Mesodermal cell (in vitro differentiated cells): Measurements from ENCODE around the gene BRCA1.
A peak's percentile ranks its signal among the peaks of the same experiment; 100 is the strongest.

Experiments
- H3K27ac ChIP-seq: 2 replicates; pipeline ENCODE4 v1.7.0; 2013; ENCODE audit warnings: mild to moderate bottlenecking, low read depth, low read length, moderate library complexity; ENCODE audit not compliant: severe bottlenecking
- H3K36me3 ChIP-seq: 2 replicates; pipeline ENCODE4 v1.7.1; 2013; ENCODE audit warnings: mild to moderate bottlenecking, low read length, moderate library complexity; ENCODE audit not compliant: control insufficient read depth, insufficient read depth
- H3K4me1 ChIP-seq: one replicate; pipeline ENCODE4 v1.7.1; 2013; ENCODE audit warnings: mild to moderate bottlenecking, low read length; ENCODE audit not compliant: insufficient read depth, control insufficient read depth, poor library complexity, severe bottlenecking
- H3K4me3 ChIP-seq: 2 replicates; pipeline ENCODE4 v1.7.0; 2013; ENCODE audit warnings: low read length, control low read depth, mild to moderate bottlenecking; ENCODE audit not compliant: insufficient read depth, poor library complexity, severe bottlenecking; ENCODE audit errors: extremely low read depth
- H3K9me3 ChIP-seq: 2 replicates; pipeline ENCODE4 v1.7.1; 2013; ENCODE audit warnings: mild to moderate bottlenecking, low read length, moderate library complexity; ENCODE audit not compliant: control insufficient read depth
- WGBS, 2 experiments: methylation state at CpG; one replicate each; pipeline ENCODE4 v1.1.5; 2013; ENCODE audit warnings: missing lambda C conversion rate in 2 of 2; ENCODE audit not compliant: insufficient coverage in 2 of 2; 5-methylcytosine and 5-hydroxymethylcytosine counted together

The BRCA1 gene

DNA sequence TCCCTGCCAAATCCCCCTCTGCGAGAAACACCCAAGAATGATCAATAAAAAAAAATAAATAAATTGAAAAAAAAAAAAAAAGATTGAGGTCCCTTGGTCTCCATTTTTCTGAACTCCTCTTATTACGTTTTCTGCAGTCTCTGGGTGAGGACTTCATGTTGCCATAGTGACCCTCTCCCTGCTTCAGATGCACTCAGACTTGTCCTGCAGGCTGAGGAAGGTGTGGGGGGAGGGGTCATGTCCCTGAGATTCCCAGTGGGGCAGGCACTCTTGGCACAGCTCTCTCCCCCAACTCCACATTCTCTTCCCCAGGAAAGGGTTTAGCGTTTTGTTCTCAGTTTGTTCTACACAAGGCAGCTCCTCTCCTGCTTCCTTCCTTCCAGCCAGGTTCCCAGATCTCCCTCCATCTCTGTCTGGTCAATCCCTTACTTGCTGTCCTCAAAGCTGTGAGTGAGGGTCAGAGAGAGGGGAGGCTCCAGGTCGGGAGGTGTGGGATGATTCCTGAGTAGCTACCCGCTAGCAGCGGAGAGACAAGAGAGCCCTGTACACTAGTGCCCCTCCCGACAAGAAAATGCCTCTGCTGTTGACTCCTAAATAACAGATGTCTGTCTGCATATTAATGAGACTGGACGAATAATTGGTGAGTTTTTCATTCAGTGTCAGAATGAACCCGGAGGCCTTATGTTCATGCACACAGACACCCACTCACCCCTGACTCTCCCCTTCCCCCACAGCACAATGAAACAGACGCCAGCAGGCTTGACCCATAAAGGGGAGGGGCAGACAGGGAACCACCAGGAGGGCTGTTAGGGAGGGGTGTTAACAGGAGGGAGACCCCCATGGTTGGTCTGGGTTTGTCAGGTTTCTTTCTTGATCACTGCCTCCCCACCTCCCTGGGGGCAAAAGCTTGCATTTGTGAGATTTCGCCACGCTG lies 90.9 kb downstream of the BRCA1 start:
- H3K36me3 ChIP-seq = no peaks in the 10 kb centered on the region
- WGBS, 2 experiments = 18 to 26% methylated on average over 4 to 5 of the region's 12 CpGs
- no peak overlapping the region for H3K4me3 ChIP-seq
- H3K27ac ChIP-seq = peak overlapping the region; percentile 82
- peaks cover 10% of the 10 kb centered on the region for H3K4me1 ChIP-seq
- H3K9me3 ChIP-seq = no peaks in the 10 kb centered on the region

- H3K27ac ChIP-seq = no peak overlapping the region
- H3K9me3 ChIP-seq = no peaks in the 10 kb centered on the region
- H3K36me3 ChIP-seq = no peaks in the 10 kb centered on the region
- peaks cover 10% of the 10 kb centered on the region for H3K4me1 ChIP-seq
- WGBS, 2 experiments = no CpG with 5 or more reads among the region's 3 CpGs
- H3K4me3 ChIP-seq = no peak overlapping the region
Observed at GRCh38 chr17:43031666-43032065, 93.5 kb downstream of the BRCA1 start.

- H3K36me3 ChIP-seq = no peaks in the 10 kb centered on the region
- H3K27ac ChIP-seq = no peak overlapping the region
- WGBS, 2 experiments = 92 to 93% methylated on average over 6 of the region's 6 CpGs
- peaks cover 10% of the 10 kb centered on the region for H3K4me1 ChIP-seq
- no peaks in the 10 kb centered on the region for H3K9me3 ChIP-seq
- H3K4me3 ChIP-seq = no peak overlapping the region
Observed at GRCh38 chr17:43030137-43030767, 94.9 kb downstream of the BRCA1 start.

- no peaks in the 10 kb centered on the region for H3K36me3 ChIP-seq
- no peak overlapping the region for H3K27ac ChIP-seq
- 88 to 93% methylated on average over 15 of the region's 17 CpGs for WGBS, 2 experiments
- H3K4me3 ChIP-seq = no peak overlapping the region
- no peaks in the 10 kb centered on the region for H3K9me3 ChIP-seq
- no peaks in the 10 kb centered on the region for H3K4me1 ChIP-seq
Observed at GRCh38 chr17:43028221-43028861, 96.8 kb downstream of the BRCA1 start.

GRCh38 chr17:43027091-43028032 lies 97.8 kb downstream of the BRCA1 start:
- no peaks in the 10 kb centered on the region for H3K9me3 ChIP-seq
- no peaks in the 10 kb centered on the region for H3K36me3 ChIP-seq
- H3K4me3 ChIP-seq = no peak overlapping the region
- WGBS, 2 experiments = 89% methylated on average over 3 of the region's 9 CpGs; no CpG with 5 or more reads in 1 of the 2 experiments
- no peaks in the 10 kb centered on the region for H3K4me1 ChIP-seq
- no peak overlapping the region for H3K27ac ChIP-seq

DNA sequence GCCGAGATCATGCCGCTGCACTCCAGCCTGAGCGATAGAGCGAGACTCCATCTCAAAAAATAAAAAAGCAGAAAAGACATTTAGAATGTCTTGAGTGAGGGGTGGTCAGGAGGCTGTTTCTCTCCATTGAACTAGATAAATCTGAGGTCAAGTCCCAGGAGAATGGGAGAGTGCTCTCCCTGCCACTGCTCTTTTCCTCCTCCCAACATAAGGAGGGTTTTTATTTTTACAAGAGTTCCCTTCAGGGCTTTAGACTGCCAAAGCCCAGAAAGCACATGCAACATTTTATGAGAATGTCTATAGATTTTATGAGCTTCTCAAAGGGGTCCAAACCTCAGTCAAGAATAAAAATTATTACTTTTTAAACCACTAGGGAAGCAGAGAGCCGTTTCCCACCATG lies 98.6 kb downstream of the BRCA1 start:
- Histone ChIP-seq H3K27ac (no peak overlapping the region), H3K4me3 (no peak overlapping the region), H3K9me3 (no peaks in the 10 kb centered on the region), H3K36me3 (no peaks in the 10 kb centered on the region), H3K4me1 (no peaks in the 10 kb centered on the region)
- WGBS, 2 experiments = 93% methylated on average over 3 of the region's 5 CpGs; no CpG with 5 or more reads in 1 of the 2 experiments

DNA sequence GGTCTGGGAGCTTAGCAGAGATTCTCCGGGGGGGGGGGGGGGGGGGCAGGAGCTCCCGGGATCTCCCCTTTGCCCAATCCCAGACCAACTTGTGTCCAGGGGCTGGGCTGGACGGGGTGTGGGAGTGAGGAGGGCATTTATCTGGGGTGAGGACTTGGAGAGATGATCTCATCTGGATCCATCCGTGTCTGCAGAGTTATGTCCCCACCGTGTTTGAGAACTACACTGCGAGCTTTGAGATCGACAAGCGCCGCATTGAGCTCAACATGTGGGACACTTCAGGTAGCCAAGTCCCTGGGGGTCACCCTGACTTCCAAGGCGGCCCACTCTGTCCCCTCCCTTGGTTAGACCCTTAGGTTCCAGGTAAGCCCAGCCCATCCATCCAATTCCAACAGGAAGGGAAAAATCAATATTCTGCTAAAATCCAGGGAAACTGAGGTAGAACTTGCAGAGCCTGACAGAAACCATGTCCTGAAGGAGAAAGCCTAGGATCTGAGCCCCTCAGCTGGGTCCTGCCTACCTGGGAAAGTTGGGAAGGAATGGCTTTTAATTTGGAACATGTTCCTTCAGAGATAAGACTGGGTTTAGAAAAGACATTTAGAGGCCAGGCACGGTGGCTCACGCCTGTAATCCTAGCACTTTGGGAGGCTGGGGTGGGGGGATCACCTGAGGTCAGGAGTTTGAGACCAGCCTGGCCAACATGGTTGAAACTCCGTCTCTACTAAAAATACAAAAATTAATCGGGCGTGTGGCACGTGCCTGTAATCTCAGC lies 99.2 kb downstream of the BRCA1 start:
- Histone ChIP-seq H3K4me1 (no peaks in the 10 kb centered on the region), H3K9me3 (no peaks in the 10 kb centered on the region), H3K4me3 (peak overlapping the region; percentile 63), H3K36me3 (no peaks in the 10 kb centered on the region), H3K27ac (no peak overlapping the region)
- whole genome bisulfite sequencing, 2 experiments = 82 to 85% methylated on average over 11 to 13 of the region's 16 CpGs

GRCh38 chr17:43025290-43025657 lies 99.9 kb downstream of the BRCA1 start:
- no peaks in the 10 kb centered on the region for H3K9me3 ChIP-seq
- peaks cover 2% of the 10 kb centered on the region for H3K4me1 ChIP-seq
- H3K36me3 ChIP-seq = peaks cover 5% of the 10 kb centered on the region
- H3K27ac ChIP-seq = no peak overlapping the region
- 2 to 4% methylated on average over 19 to 27 of the region's 27 CpGs for WGBS, 2 experiments
- peak overlapping the region; percentile 63 for H3K4me3 ChIP-seq

- Histone ChIP-seq H3K9me3 (no peaks in the 10 kb centered on the region), H3K27ac (peak within 1 kb of the TSS; percentile 91), H3K36me3 (peaks cover 5% of the 10 kb centered on the region), H3K4me1 (peaks cover 9% of the 10 kb centered on the region), H3K4me3 (peak within 1 kb of the TSS; percentile 63)
- WGBS, 2 experiments = 1 to 2% methylated on average over 27 to 33 of the region's 61 CpGs
Observed at GRCh38 chr17:43024407-43025289, 100.5 kb downstream of the BRCA1 start, which contains the start of gene RND2. RND2 (plus strand) TSS chr17:43025231; CDS start chr17:43025348, 117 bp downstream.
